HTERT RPE-1 (cell line): Measurements from ENCODE around the gene OR6X1.

Source experiments
- in situ Hi-C: fragments of 300-500 bp; cut with MboI; formaldehyde crosslinking; loops from 4 replicates; pipeline ENCODE4 v1.14.3; 2020; ENCODE audit warnings: low sequenced_read_pairs

OR6X1 gene

GRCh38 chr11:123754101-123754568, at the start of gene OR6X1:
OR6X1 (minus strand) TSS chr11:123754518; CDS start chr11:123754518, 0 bp downstream.
- in situ Hi-C loops: no loop called here

GRCh38 chr11:123801765-123802164, 47.4 kb upstream of the OR6X1 start:
- in situ Hi-C loops: no loop called here

DNA sequence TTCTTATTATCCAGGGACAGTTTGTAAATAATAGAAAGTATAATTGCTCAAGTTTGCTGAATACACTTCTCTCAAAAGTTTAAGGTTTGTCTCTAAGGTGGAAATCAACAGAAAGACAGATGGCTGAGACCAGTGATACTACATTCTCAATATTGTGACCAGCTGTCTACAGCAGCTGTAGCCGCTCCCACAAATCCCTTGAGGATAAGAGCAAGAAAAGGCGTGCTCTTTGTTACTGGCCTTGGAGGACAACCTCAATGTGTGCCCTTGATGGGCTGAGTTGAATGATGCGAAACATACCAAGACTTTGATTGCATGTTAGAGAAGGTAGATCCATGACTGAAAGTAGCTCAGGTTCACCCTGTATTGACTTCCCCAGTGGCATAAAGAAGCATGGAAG, 45.7 kb upstream of the OR6X1 start:
- in situ Hi-C loops: no loop called here

DNA sequence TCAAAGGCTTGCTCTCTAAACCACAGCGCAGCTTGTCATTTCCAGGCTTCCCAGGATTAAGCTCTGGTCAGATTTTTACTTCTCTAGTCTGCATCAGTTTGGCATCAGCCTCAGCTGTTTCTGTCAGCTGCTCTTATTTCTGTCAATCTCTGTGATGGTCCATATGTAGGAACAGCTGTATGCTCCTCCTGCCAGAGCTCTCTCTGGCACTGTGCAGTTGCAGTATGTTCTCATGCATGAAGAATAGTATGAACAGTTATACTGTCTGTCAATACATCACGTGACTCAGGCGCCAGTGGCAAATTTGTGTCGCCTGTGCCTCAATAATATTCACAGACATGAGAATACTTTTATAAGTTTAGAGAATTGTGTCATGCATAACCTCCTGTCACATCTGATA, 45.1 kb upstream of the OR6X1 start:
- in situ Hi-C loops: no loop called here

DNA sequence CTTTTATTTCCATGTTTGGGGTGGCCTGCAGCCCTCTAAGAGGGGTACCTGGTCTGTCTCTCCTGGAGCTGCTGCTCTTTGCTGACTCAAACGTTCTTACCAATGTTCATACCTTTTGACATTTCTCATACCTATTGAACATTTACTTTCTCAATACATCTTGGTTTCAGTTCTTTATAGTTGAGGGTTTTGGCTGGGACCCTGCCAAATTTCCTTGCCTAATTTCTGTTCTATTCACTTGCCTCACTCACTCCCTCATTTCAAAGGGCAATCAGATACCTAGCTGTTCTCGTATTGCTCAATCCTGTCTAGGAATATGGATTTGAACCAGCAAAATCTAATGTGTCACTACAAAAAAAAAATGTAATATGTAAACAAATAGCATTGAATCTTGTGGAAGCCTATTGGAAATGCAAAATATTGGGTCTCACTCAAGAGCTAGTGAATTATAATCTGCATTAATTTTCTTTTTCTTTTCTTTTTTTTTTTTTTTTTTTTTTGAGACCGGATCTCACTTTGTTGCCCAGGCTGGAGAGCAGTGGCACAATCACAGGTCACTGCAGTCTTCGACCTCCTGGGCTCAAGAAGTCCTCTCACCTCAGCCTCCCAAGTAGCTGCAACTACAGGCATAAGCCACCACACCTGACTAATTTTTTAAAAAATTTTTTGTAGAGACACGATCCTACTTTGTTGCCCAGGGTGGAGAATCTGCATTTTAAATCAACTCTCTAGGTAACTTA, 44.4 kb upstream of the OR6X1 start:
- in situ Hi-C loops: no loop called here

- in situ Hi-C loops: no loop called here
These were observed 43.8 kb upstream of the OR6X1 start for GRCh38 chr11:123798079-123798478.

DNA sequence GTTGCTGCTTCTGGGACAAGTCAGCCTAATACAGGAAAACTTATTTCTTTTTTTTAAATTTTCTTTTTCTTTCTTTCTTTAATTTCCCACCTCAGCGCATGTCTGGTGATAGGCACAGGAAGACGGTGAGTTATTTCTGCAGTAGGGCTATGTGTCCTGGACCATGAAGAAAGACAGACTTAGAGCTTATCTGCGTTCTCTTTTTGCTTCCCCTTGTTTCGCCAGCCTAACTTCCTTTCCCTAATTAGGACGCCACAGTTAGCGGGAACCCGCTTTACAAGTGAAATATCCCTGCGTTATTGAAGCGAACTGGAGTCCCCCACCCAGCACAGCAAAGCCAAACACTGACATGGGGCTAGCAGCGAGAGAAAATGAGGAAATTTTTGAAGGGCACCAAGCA, 43.2 kb upstream of the OR6X1 start:
- in situ Hi-C loops: no loop called here

DNA sequence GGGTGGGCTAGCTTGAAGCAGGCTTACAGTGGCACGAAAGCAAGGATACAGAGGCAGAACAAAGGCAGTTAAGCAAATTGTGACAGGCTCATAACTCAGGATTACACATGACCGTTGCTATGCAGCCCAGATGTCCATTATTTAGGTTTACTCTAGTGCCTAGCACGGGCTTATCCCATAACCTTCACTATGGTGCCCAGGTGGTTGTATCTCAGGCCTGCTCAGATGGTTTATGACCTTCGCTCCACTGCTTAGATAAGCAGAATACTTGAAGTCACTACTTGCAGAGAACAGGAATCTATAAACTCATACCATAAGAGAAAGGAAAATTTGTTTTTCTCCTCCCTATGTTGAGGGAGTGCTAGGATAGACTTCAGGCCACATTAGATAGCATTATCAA, 42.8 kb upstream of the OR6X1 start:
- in situ Hi-C loops: no loop called here

- in situ Hi-C loops: no loop called here
These were observed 41.9 kb upstream of the OR6X1 start for GRCh38 chr11:123796226-123796625.

- in situ Hi-C loops: no loop called here
These were observed 29.2 kb upstream of the OR6X1 start for GRCh38 chr11:123783536-123783935.

- in situ Hi-C loops: no loop called here
These were observed 24.2 kb upstream of the OR6X1 start for GRCh38 chr11:123778511-123778910.

GRCh38 chr11:123775715-123776549, 21.6 kb upstream of the OR6X1 start:
- in situ Hi-C loops: no loop called here

- in situ Hi-C loops: no loop called here
These were observed 21.0 kb upstream of the OR6X1 start for GRCh38 chr11:123775289-123775688.

GRCh38 chr11:123773959-123774358, 19.6 kb upstream of the OR6X1 start:
- in situ Hi-C loops: no loop called here

GRCh38 chr11:123773026-123773425, 18.7 kb upstream of the OR6X1 start:
- in situ Hi-C loops: no loop called here

DNA sequence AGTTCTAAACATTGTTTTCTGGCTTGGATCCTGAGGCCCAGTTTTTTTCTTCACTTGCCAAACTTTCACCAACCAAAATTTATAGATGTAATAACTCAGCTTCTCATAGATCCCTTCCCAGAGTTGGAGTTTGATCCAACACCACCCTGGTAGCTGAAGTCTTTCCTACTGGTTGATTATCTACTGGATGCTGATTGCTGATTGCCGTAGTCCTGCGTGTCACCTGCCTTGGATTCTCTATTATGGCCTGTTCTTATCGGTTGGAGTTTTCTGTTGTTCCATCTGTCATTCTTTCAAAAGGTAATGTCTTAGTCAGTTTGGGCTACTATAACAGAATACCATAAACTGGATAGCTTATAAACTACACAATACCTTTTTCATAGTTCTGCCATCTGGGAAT, 17.3 kb upstream of the OR6X1 start:
- in situ Hi-C loops: no loop called here

- in situ Hi-C loops: no loop called here
These were observed 16.4 kb upstream of the OR6X1 start for GRCh38 chr11:123770712-123771111.

- in situ Hi-C loops: no loop called here
These were observed 11.3 kb upstream of the OR6X1 start for GRCh38 chr11:123765601-123766000.

- in situ Hi-C loops: no loop called here
These were observed 8.1 kb upstream of the OR6X1 start for GRCh38 chr11:123762422-123762821.

DNA sequence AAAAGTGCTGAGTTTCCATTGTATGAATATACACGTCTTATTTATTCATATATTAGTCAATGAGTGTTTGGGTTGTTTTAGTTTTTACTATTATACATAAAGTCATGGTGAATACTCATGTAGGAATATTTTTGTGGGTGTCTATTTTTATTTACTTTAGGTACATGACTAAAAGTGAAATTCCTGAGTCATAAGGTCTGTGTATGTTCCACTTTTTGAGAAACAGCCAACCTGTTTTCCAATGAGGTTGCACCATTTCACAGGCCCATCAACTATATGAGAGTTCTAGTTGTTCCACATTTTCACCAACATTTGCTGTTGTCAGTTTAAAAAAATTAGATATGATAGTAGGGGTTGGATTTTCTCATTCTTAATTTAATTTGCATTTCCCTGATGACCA, 6.6 kb upstream of the OR6X1 start:
- in situ Hi-C loops: no loop called here

DNA sequence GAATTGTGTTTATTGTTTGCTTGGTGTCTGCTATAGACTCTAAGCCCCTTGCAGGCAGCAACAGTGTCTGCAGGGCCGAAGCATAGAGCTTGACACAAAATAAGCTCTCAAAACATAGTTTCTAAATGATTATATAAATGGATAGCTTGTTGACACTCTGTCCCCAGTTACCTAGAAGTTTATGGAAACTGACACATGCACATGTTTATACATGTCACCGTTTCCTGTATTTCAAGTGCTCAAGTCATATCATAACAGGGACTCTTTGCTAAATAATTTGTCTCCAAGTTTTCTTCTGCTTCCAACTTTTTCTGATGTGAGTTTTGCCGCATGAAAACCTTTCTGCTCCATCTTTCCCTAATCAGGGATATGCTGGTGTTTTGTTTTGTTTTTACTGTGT, 3.7 kb upstream of the OR6X1 start:
- in situ Hi-C loops: no loop called here

DNA sequence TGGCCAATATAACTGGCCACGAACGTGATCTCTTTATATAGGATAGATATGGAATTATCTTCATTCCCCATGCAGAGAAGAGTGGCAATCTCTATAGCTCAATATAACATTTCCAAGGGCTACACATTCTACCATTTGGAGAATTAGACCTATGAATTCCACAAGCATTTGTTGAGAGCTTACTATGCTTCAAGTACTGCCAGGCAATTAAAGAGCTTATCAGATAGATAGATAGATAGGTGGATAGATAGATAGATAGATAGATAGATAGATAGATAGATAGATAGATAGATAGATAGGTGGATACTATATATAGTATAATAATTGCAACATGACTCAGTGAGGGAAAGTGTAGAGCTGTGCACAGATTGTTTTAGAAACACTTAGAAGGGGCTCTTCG, 1.5 kb upstream of the OR6X1 start:
- in situ Hi-C loops: no loop called here
